Transverse colon (tissue), 4 donors: Measurements from ENCODE around the gene KRTAP5-1. TPM values are rescaled to one million over a fixed set of nuclear protein-coding genes. Genes with fewer than 3 reads are reported as not detected.

Experiments
- DNase-seq: peaks from one replicate; pipeline ENCODE4 v3.0.0-alpha.2; 2019
- H3K27ac ChIP-seq, 4 donors: fragments of 200-600 bp; sonication (generic); 2 replicates each; pipeline ENCODE4 v1.5.1; 2016 to 2018; ENCODE audit warnings: inconsistent platforms in 4 of 4
- H3K27me3 ChIP-seq: fragments of 200-600 bp; sonication (generic); 2 replicates; pipeline ENCODE4 v1.5.1; 2017; ENCODE audit warnings: inconsistent platforms
- H3K36me3 ChIP-seq, 4 donors: fragments of 200-600 bp; sonication (generic); 2 replicates each; pipeline ENCODE4 v1.5.1; 2017 to 2019; ENCODE audit warnings: inconsistent platforms in 4 of 4
- H3K4me1 ChIP-seq, 4 donors: fragments of 200-600 bp; sonication (generic); 2 replicates each; pipeline ENCODE4 v1.5.1; 2017 to 2020; ENCODE audit warnings: inconsistent platforms in 4 of 4
- H3K4me3 ChIP-seq, 4 donors: fragments of 200-600 bp; sonication (generic); 1 replicate in 1 of 4; 2 replicates in 3 of 4; pipeline versions ENCODE4 v1.5.1 to v1.6.1; 2017 to 2019; ENCODE audit warnings: inconsistent platforms in 4 of 4
- H3K9me3 ChIP-seq, 2 donors: fragments of 200-600 bp; sonication (generic); 2 replicates each; pipeline ENCODE4 v1.5.1; 2017 to 2019; ENCODE audit warnings: inconsistent platforms in 2 of 2
- CTCF ChIP-seq, 5 experiments: fragments of 200-600 bp in 3 of 5; fragments of 450-650 bp in 2 of 5; sonication (generic) in 3 of 5; IDR thresholded peaks; 1 replicate in 2 of 5; 2 replicates in 3 of 5; pipeline ENCODE4 v1.5.1; 2016 to 2017; ENCODE audit warnings: antibody characterized with exemption in 5 of 5, inconsistent platforms in 3 of 5, mild to moderate bottlenecking in 2 of 5, moderate library complexity in 1 of 5
- EP300 ChIP-seq: sonication (generic); formaldehyde crosslinking; IDR thresholded peaks from one replicate; pipeline ENCODE4 v1.6.1; 2017; ENCODE audit warnings: antibody characterized with exemption, low read depth
- POLR2A ChIP-seq: fragments of 450-650 bp; IDR thresholded peaks from one replicate; pipeline ENCODE4 v1.6.1; 2016; ENCODE audit warnings: antibody characterized with exemption, mild to moderate bottlenecking, moderate library complexity
- POLR2AphosphoS5 ChIP-seq, 3 donors: sonication (generic); formaldehyde crosslinking; IDR thresholded peaks; one replicate each; pipeline ENCODE4 v1.6.1; 2016; ENCODE audit warnings: antibody characterized with exemption in 3 of 3
- whole genome bisulfite sequencing, 2 donors: methylation state at CpG; one replicate each; pipeline ENCODE4 v1.1.5; 2018; ENCODE audit warnings: low coverage in 1 of 2; 5-methylcytosine and 5-hydroxymethylcytosine counted together
- in situ Hi-C, 4 donors: fragments of 200-750 bp; cut with MboI; loops; one replicate each; pipeline versions ENCODE4 v1.15.0 to v1.15.1; 2017; ENCODE audit warnings: low sequenced_read_pairs in 3 of 4, low pct_ligation_motif_present in 1 of 4, low pct_unique_long_range_greater_than_20kb in 1 of 4
- intact Hi-C: fragments of 100-400 bp; cut with DNase I; formaldehyde crosslinking; loops from one replicate; pipeline ENCODE4 v1.15.1; 2023; ENCODE audit warnings: low total_unique reads
- total RNA-seq, 4 donors: library from RNA; depleted of rRNA; stranded (reverse); fragments of >200 nt; gene quantifications; one replicate each; pipeline ENCODE4 v1.1.0, GENCODE V29; 2016

The KRTAP5-1 gene
- total RNA-seq, 4 donors from 2014 or later: not detected

- H3K27me3 ChIP-seq: peaks cover 2% of the 10 kb centered on the region
- 48% methylated on average over 14 of the region's 14 CpGs; no CpG with 5 or more reads in 1 of the 2 donors for WGBS, 2 donors
- H3K4me3 ChIP-seq: no peak overlapping the region
- peak; percentile 82 for DNase-seq
- peaks cover 33 to 80% (median 52%) of the 10 kb centered on the region in 4 donors for H3K4me1 ChIP-seq
- intact Hi-C loops: loop anchor here (10.0 kb wide), 1 partner anchor 815 kb away; no protein-coding TSS in a partner anchor
- no peaks in the 10 kb centered on the region for H3K9me3 ChIP-seq
- in situ Hi-C loops: no loop called here
- peak overlapping the region; percentile 74 to 84 (median 83) for H3K27ac ChIP-seq
- H3K36me3 ChIP-seq: no peaks in the 10 kb centered on the region
- TF ChIP-seq EP300 (no peak), POLR2A (peak; percentile 44), CTCF (IDR thresholded peaks at IDR 0.05) (no peak), POLR2AphosphoS5 (IDR thresholded peaks at IDR 0.05) (peak; percentile 27 to 79 (median 72))
These were observed 15.8 kb downstream of the KRTAP5-1 start for GRCh38 chr11:1569251-1569780.

- in situ Hi-C loops: no loop called here
- H3K27me3 ChIP-seq: peaks cover 2% of the 10 kb centered on the region
- H3K4me1 ChIP-seq: peaks cover 38 to 76% (median 49%) of the 10 kb centered on the region in 4 donors
- DNase-seq: no peak
- no peaks in the 10 kb centered on the region for H3K9me3 ChIP-seq
- H3K36me3 ChIP-seq: no peaks in the 10 kb centered on the region
- no peak overlapping the region for H3K4me3 ChIP-seq
- intact Hi-C loops: loop anchor here (10.0 kb wide), 1 partner anchor 816 kb away; no protein-coding TSS in a partner anchor
- 57 to 83% methylated on average over 1 to 13 of the region's 13 CpGs for WGBS, 2 donors
- H3K27ac ChIP-seq: peak overlapping the region; percentile 74 to 84 (median 83)
- TF ChIP-seq EP300: no peak
- no peak for TF ChIP-seq POLR2AphosphoS5 (IDR thresholded peaks at IDR 0.05)
- no peak for TF ChIP-seq CTCF (IDR thresholded peaks at IDR 0.05)
- no peak for TF ChIP-seq POLR2A
These were observed 16.6 kb downstream of the KRTAP5-1 start for GRCh38 chr11:1568441-1568911.

GRCh38 chr11:1567721-1568100, 17.4 kb downstream of the KRTAP5-1 start:
- TF ChIP-seq CTCF (IDR thresholded peaks at IDR 0.05) (no peak), EP300 (no peak), POLR2A (no peak), POLR2AphosphoS5 (IDR thresholded peaks at IDR 0.05) (no peak)
- Histone ChIP-seq H3K9me3 (no peaks in the 10 kb centered on the region), H3K27ac (peak overlapping the region in 2 of 4 donors; percentile 28 to 34), H3K4me1 (peaks cover 38 to 70% (median 43%) of the 10 kb centered on the region in 4 donors), H3K27me3 (peaks cover under 1% of the 10 kb centered on the region), H3K4me3 (no peak overlapping the region), H3K36me3 (no peaks in the 10 kb centered on the region)
- intact Hi-C loops (loop anchor here (10.0 kb wide), 1 partner anchor 817 kb away; no protein-coding TSS in a partner anchor), in situ Hi-C loops (no loop called here)
- WGBS, 2 donors: 79% methylated on average over 7 of the region's 7 CpGs; no CpG with 5 or more reads in 1 of the 2 donors
- no peak for DNase-seq

GRCh38 chr11:1567052-1567720, 17.9 kb downstream of the KRTAP5-1 start:
- no peak overlapping the region for H3K4me3 ChIP-seq
- H3K27ac ChIP-seq: peak overlapping the region in 2 of 4 donors; percentile 28 to 34
- no peaks in the 10 kb centered on the region for H3K36me3 ChIP-seq
- no peaks in the 10 kb centered on the region for H3K27me3 ChIP-seq
- WGBS, 2 donors: 43% methylated on average over 6 of the region's 13 CpGs; no CpG with 5 or more reads in 1 of the 2 donors
- H3K9me3 ChIP-seq: no peaks in the 10 kb centered on the region
- DNase-seq: no peak
- intact Hi-C loops: loop anchor here (10.0 kb wide), 1 partner anchor 818 kb away; no protein-coding TSS in a partner anchor
- no peak for TF ChIP-seq POLR2AphosphoS5 (IDR thresholded peaks at IDR 0.05)
- no peak for TF ChIP-seq POLR2A
- TF ChIP-seq CTCF (IDR thresholded peaks at IDR 0.05): no peak
- no peak for TF ChIP-seq EP300
- peaks cover 38 to 65% (median 43%) of the 10 kb centered on the region in 4 donors for H3K4me1 ChIP-seq
- in situ Hi-C loops: no loop called here
